ENCODE data around the gene ABHD3.
"Not testable (repeated sequence)": the region's sequence is repeated elsewhere in the genome, so short reads cannot be mapped to it uniquely, and the experiment has no call there.

Gene ABHD3

DNA sequence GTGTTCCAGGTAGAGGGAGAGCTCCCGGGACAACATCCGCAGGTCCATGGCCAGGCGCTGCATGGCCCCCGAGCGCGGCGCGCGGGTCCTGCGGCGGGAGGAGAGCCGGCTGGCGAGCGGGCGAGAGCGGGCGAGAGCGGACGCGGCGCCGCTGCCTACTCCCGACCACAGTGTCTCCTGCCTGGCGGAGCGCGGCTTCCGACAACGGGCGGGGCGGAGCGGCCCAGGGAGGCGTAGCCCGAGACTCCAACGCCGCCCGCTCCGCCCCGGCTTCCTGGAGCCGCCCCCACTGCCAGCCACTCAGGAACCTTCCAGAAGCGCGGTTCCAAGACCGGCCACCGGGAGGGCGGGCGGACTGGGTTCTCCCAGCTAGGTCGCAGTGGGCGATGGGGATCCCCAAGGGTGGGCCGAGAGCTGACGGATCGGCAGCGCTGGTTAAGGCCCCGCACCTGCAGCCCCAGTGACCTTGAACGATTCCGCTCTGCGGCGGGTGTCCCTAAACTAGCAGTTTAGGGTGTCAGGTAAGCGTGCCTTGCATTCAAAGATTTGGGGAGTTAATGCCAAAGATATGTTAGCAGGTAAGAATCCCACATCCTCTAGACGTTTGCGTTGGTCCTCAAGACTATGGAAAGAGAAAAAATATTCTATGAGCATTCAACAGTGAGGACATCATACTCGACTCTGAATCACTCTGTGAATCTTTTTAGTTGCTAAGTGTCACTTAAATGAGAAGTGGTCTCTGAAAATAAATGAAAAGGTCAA lies at the start of gene ABHD3:
Gene ABHD3 (minus strand): TSS at position 172 of the 762 bp plus-strand sequence. CDS start 109 bp downstream, at position 63.
- peak; percentile 80 to 89 for DNase-seq

DNA sequence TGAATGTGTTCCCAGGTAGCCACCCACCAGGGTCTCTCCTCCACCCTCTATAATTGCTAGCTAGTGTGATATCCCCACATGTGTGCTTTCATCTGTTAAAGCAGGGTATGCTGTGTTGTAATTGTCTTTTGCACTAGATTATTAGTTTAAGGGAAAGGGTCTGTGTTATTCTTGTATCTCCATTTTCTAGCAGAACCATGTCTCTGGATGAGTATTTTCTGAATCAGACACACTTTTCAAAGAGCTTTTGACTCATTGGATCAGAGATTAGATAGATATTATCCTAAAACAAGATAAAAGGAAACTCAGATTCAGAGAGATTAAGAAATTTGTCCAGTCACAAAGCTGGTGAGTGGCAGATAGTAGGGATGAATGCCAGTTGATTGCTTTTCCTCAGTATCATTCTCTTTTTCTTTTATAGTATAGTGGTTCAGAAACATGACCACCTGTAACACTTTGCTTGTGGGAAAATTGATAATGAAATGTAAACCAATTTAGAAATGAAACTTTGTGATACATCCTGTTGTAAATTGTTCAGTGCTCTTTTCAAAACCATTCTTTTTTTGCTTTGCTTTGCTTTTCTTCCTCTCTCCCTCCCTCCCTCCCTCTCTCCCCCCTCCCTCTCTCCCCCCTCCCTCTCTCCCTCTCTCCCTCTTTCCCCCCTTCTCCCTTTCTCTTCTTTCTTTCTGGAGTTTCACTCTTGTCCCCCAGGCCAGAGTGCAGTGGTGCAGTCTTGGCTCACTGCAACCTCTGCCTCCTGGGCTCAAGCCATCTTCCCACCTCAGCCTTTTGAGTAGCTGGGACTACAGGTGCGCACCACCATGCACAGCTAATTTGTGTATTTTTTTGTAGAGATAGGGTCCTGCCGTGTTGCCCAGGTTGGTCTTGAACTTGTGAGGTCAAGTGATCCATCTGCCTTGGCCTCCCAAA lies 43.5 kb upstream of the ABHD3 start:
- no peak for DNase-seq

DNA sequence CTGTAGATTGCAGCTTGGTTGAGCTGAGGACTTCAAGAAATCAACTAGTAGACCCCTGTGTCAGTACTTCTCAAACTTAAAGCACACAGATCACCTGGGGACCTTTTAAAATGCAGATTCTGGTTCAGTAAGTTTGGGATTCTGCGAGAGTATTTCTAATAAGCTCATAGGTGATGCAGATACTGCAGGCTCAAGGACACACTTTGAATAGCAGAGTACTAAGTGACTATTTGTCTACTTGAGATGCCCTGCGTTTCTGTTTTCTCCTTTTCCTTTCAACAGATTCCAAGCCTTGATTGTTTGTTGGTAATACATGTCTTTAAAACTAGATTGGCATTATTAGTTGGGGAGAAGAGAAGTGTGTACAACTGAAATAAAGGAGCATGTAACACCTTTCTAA lies 42.7 kb upstream of the ABHD3 start:
- no peak for DNase-seq

GRCh38 chr18:21745231-21745630 lies 40.7 kb upstream of the ABHD3 start:
- no peak for DNase-seq

DNA sequence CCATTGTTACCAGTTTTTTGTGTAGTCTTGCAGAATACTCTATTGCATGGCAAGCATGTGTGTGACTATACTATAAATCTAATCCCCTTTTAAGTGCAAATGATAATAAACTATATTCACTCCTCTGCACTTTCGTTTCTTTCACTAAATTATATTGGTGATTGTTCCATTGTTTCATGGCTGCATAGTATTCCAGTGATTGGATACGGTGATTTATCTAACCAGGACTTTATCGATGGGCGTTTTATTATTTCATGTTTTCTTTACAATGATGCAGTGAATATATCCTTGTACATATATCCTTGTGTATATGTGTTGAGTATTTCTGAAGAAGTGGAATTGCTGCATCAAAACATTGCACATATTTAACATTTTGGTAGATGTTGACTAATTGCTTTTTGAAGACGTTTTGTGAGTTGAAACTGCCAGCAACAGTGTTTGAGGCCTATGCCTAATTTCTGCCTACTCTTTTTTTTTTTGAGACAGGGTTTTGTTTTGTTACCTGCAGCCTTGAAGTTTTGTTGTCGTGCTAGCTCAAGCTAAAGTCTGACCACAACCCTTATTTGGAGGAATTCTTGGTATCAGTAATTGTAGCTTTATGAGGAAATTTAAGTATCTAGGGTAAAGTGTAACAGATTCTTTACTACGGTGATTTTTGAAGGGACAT lies 38.7 kb upstream of the ABHD3 start:
- no peak for DNase-seq

- DNase-seq = no peak
Measured at GRCh38 chr18:21742315-21742687, 37.7 kb upstream of the ABHD3 start.

- DNase-seq = no peak
Measured at GRCh38 chr18:21741562-21742314, 37.2 kb upstream of the ABHD3 start.

GRCh38 chr18:21741312-21741561 lies 36.7 kb upstream of the ABHD3 start:
- DNase-seq = no peak

DNA sequence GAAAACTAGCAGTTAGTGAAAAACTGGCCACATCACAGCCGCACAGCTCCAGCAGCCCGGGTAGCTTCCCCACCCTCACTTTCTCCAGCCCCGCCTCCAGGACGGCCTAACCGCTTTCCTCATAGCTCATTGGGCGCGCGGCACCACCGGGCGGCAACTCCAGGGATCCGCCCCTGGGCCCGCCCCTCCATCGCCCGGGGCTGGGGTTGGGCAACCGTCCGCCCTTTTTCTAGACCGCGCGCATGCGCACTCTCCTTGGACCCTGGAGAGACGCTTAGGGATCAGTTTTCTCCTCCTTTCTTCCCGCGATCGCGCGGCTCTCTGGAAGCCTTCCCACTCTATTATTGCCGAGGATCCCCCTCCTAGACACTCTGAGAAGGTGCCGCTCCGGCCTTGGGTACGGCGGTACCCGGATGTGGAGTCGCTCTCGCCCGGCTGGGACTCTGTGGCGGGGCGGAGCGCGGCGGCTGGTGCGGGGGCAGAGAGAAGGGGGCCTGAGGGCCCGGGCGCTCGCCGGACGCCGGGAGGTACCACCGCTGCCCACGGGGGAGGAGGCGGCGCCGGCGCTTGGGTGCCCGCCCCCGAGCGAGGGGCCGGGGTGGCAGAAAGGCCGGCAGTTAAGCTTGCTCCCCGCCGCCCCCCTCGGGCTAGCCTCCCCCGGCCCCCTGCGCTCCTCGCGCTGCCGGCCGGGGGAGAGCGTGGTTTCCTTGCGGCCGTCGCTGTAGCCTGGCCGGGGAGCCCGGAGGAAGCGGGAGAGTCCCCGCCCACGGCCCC lies 36.2 kb upstream of the ABHD3 start, which contains the start of gene MIB1:
Gene MIB1 (plus strand): TSS at position 255 of the 774 bp plus-strand sequence. CDS start 792 bp downstream, outside the sequence.
- DNase-seq = peak; percentile 92 to 97

- DNase-seq = no peak
Measured at GRCh38 chr18:21739604-21740537, 35.3 kb upstream of the ABHD3 start.

DNA sequence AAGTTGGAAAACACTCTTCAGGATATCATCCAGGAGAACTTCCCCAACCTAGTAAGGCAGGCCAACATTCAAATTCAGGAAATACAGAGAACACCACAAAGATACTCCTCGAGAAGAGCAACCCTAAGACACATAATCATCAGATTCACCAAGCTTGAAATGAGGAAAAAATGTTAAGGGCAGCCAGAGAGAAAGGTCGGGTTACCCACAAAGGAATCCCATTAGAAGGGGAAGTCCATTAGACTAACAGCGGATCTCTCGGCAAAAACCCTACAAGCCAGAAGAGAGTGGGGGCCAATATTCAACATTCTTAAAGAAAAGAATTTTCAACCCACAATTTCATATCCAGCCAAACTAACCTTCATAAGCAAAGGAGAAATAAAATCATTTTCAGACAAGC lies 32.4 kb upstream of the ABHD3 start:
- not testable (repeated sequence) for DNase-seq

DNA sequence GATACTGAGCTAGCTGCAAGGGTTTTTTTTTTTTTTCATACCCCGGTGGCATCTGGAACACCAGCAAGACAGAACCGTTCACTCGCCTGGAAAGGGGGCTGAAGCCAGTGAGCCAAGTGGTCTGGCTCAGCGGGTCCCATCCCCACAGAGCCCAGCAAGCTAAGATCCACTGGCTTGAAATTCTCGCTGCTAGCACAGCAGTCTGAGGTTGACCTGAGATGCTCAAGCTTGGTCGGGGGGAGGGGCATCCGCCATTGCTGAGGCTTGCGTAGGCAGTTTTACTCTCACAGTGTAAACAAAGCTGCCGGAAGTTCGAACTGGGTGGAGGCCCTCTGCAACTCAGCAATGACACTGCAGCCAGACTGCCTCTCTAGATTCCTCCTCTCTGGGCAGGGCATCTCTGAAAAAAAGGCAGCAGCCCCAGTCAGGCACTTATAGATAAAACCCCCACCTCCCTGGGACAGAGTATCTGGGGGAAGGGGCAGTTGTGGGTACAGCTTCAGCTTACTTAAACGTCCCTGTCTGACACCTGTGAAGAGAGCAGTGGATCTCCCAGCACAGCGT lies 31.0 kb upstream of the ABHD3 start:
- DNase-seq = no peak

- no peak for DNase-seq
Measured at GRCh38 chr18:21733011-21733410, 28.4 kb upstream of the ABHD3 start.

- no peak for DNase-seq
Measured at GRCh38 chr18:21727702-21728101, 23.1 kb upstream of the ABHD3 start.

DNA sequence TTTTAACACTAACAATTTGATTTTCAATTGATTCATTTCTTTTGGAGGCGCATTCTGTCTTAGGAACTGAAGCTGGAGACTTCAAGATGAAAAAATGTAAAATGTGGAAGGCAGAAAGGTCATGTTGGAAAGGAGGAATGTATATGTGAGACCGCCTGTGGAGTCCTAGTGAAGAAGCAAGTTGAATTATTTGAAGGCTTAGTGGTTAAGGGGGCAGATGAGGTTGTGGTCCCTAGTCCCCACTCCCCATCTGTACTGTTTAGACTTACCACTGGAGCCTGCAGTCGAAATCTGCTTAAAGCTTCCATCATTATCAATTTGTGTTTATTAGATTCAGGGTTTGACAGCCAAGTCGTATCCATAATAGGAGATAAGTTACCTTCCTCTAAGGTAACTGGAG lies 20.6 kb upstream of the ABHD3 start:
- no peak for DNase-seq

DNA sequence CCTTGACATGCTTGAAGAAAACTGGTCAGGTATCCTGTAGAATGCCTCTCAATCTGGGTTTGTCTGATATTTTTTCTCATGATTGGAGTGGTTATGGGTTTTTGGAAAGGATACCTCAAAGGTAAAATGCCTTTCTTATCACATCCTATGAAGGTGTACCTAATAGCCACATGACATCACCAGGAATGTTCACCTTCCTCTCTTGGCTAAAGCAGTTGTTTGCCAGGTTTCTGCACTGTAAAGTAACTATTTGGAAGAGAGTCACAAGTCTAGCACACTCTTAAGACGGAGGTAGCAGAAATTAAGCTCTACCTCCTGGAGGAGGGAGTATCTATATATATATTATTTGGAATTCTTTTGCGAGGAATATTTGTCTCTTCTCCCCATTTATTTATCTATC lies 18.1 kb upstream of the ABHD3 start:
- DNase-seq = no peak

- no peak for DNase-seq
Measured at GRCh38 chr18:21714474-21714873, 9.9 kb upstream of the ABHD3 start.

- DNase-seq = not testable (repeated sequence)
Measured at GRCh38 chr18:21707130-21707529, 2.6 kb upstream of the ABHD3 start.

DNA sequence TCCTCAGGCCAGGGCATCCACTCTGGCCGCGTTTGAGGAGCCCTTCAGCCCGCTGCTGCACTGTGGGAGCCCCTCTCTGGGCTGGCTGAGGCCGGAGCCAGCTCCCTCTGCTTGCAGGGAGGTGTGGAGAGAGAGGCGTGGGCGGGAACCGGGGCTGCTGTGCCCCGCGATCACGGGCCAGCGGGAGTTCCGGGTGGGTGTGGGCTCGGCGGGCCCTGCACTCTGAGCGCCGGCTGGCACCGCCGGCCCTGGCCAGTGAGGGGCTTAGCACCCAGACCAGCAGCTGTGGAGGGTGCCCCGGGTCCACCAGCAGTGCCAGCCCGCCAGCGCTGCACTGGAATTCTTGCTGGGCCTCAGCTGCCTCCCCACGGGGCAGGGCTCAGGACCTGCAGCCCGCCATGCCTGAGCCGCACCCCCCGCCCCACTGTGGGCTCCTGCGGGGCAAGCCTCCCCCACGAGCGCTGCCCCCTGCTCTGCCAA lies 1.9 kb upstream of the ABHD3 start:
- DNase-seq = no peak

- DNase-seq = no peak
Measured at GRCh38 chr18:21703241-21703820, 1.2 kb downstream of the ABHD3 start.

Measured in NCI-H446 (cell line).